Astrocyte of the cerebellum (primary cell): Measurements from ENCODE around the gene TMCC2.
A peak's percentile ranks its signal among the peaks of the same experiment; 100 is the strongest.

Experiments
- DNase-seq: peaks from one replicate; pipeline ENCODE4 v3.0.0-alpha.2; 2011; ENCODE audit warnings: low read depth
- H3K4me3 ChIP-seq: 2 replicates; pipeline ENCODE4 v1.5.1; 2011; ENCODE audit warnings: mild to moderate bottlenecking, low read depth, low read length, moderate library complexity
- CTCF ChIP-seq: IDR thresholded peaks from 2 replicates; pipeline ENCODE4 v1.5.1; 2012; ENCODE audit warnings: low read length, low read depth, moderate library complexity, mild to moderate bottlenecking; ENCODE audit errors: missing control alignments
- in situ Hi-C: cut with HindIII; loops from 2 replicates; pipeline ENCODE4 v1.10.0; 2017; ENCODE audit warnings: low sequenced_read_pairs

The TMCC2 gene

GRCh38 chr1:205312866-205313562 lies 85.3 kb downstream of the TMCC2 start:
- H3K4me3 ChIP-seq: no peak overlapping the region

DNA sequence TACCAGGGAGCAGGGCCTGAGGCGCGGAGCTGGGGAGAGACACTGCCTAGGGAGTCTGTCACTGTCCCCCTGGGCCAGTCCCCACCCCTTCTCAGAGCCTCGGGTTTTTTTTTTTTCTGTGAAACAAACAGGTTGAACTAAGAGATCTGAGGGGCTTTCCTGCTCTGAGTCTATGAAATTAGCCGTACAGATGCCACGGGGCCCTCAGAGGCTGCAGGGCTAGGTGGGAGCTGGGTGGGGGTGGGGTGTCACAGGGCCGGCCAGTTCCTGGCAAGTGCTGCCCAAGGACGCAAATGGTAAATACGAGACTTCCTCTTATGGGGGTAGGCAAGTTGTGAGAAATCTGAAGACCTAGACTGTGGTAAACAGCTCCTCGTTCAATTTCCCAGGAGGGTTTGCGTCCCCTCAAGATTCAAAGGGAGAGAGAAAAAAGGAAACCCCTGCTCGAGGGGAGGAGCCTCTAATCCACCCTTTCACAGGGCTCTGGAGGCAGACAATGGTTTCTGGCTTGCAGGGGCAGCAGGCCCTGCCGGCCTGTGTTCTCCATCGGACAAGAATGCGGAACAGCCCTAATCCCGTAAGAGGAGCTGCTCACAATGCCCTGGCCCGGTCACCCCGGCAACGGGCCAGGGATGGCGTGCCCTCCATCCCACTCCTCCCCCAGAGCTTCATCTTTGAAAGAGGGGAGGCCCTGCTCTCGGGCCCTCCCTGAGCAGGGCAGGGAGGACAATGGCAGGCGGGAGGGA lies 86.0 kb downstream of the TMCC2 start:
- H3K4me3 ChIP-seq: no peak overlapping the region
- no peak for DNase-seq
- in situ Hi-C loops: no loop called here
- no peak for TF ChIP-seq CTCF

More at GRCh38 chr1:205312866-205313562, 85.3 kb downstream of the TMCC2 start:
- no peak for TF ChIP-seq CTCF
- in situ Hi-C loops: no loop called here
- DNase-seq: no peak

DNA sequence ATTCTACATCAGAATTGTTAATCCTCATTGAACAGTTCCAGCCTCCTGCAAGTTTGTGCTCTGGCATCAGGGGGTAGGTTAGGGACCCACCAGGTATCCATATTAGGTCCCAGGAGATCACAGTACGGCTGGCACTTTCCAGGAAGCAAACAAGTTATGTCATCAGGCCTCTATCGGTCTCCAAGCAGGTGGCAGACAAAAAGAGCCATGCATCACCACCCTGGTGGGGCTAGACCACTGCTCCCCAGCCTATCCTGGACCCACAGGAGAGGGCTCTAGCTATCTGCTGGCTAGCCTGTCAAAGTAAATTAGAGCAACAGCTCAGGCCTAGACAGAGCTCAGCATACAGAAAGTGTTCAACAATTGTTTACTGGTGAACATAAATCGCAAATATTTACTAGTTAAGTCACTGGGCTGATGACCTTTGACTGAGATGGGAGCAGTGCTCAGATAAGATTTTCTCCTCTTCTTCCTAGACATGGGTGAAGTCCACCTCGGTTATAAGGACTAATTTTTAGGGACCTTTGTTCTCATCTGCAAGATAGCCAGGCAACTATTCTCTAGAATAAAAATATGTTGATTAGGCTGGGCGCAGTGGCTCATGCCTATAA lies 87.4 kb downstream of the TMCC2 start:
- no peak overlapping the region for H3K4me3 ChIP-seq
- no peak for TF ChIP-seq CTCF
- DNase-seq: no peak
- in situ Hi-C loops: no loop called here

DNA sequence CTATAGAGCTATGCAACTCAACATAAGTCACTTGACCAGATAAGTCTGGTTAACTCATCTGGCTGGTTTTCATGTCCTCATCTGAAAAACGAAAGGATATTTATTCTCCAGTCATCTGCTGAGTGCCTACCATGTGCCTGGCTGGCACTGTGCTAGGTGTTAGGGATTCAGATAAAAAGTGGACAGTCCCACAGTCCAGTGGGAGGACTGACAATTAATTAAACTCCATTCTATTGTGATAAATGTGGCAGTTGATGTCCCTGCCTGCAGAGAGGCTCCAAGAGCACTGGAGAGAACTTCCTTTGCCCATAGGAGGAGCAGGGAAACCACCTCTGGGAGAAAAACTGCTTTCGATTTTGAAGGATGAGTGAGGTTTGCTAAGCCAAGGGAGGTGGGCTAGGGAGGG lies 88.4 kb downstream of the TMCC2 start:
- in situ Hi-C loops: no loop called here
- H3K4me3 ChIP-seq: no peak overlapping the region
- no peak for DNase-seq
- peak; percentile 7 for TF ChIP-seq CTCF

- no peak for DNase-seq
- TF ChIP-seq CTCF: peak; percentile 12
- in situ Hi-C loops: no loop called here
- H3K4me3 ChIP-seq: no peak overlapping the region
Measured at GRCh38 chr1:205317311-205317917, 89.7 kb downstream of the TMCC2 start.

DNA sequence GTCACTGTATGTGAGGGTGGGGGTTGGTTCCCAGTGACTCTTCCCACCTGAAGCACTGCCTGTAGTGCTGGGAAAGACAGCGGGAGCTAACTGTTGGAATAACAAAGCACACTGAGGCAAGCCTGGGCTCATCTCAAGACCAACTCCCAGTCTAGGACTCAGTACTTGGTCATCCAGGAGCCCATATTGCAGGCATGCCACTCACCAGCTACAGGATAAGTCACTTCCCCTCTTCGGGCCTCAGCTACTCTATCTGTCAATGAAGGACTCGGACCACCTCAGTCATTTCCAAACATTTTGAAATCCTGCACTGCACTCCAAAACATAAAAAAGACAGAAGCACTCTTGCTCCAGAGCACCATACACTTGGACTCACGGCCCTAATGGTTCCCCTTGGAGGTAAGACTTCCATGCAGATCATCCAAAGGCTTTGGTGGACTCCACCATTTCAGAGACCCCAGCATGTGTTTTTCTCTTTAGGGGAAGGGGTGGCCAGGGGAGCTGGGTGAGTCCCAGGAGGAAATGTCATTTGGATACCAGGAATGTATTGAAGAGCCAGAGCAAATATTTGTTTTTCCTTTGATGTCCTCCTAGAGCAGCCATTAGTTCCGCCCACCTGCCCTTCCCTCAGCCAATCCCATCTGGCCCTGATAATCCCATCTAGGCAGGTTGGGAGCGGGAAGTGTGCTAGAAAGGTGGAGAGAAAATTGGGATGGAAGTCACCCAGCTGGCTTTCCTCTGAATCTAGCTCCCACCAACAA lies 90.7 kb downstream of the TMCC2 start:
- no peak overlapping the region for H3K4me3 ChIP-seq
- no peak for TF ChIP-seq CTCF
- no peak for DNase-seq
- in situ Hi-C loops: no loop called here
